ENCODE measurements around the gene LMNB1.

- TF ChIP-seq CTCF (conservative IDR thresholded peaks at IDR 0.05; ENCODE audit: low read length) (no peak), EZH2phosphoT487 (IDR thresholded peaks at IDR 0.05; ENCODE audit: borderline replicate concordance) (no peak)
Measured at GRCh38 chr5:126809916-126810315, 33.0 kb downstream of the LMNB1 start.

All from Loucy (cell line).